ENCODE results near the gene GPSM1. TPM values are rescaled to one million over a fixed set of nuclear protein-coding genes. Genes with fewer than 3 reads are reported as not detected.

Gene GPSM1
- total RNA-seq = 10 to 100 TPM in 1 of 2 donors, 1 to 10 TPM in 1; 5.9 to 16.3 TPM

- Mint-ChIP-seq H3K27ac (no peak within 1 kb of the TSS), H3K27me3 (no peaks in the 10 kb centered on the region), H3K4me1 (no peaks in the 10 kb centered on the region), H3K4me3 (peak within 1 kb of the TSS; percentile 55), H3K36me3 (ENCODE audit: low read depth) (no peaks in the 10 kb centered on the region), H3K9me3 (no peaks in the 10 kb centered on the region)
- ATAC-seq (replicated peaks) = peak; percentile 68
Measured at GRCh38 chr9:136327304-136327974, at the start of gene GPSM1. TSS of gene GPSM1 (plus strand) at chr9:136327539. CDS start at chr9:136327696, 157 bp downstream.

GRCh38 chr9:136277746-136278145 lies 49.6 kb upstream of the GPSM1 start:
- Mint-ChIP-seq H3K36me3 (ENCODE audit: low read depth) (no peaks in the 10 kb centered on the region), H3K27me3 (peaks cover 7% of the 10 kb centered on the region), H3K4me3 (no peak overlapping the region), H3K9me3 (no peaks in the 10 kb centered on the region), H3K4me1 (no peaks in the 10 kb centered on the region), H3K27ac (no peak overlapping the region)
- ATAC-seq (replicated peaks) = no peak

- Mint-ChIP-seq H3K4me3 (no peak overlapping the region), H3K27ac (no peak overlapping the region), H3K27me3 (peaks cover 7% of the 10 kb centered on the region), H3K36me3 (ENCODE audit: low read depth) (no peaks in the 10 kb centered on the region), H3K4me1 (no peaks in the 10 kb centered on the region), H3K9me3 (no peaks in the 10 kb centered on the region)
- no peak for ATAC-seq (replicated peaks)
Measured at GRCh38 chr9:136278221-136278620, 49.1 kb upstream of the GPSM1 start.

GRCh38 chr9:136278894-136279293 lies 48.4 kb upstream of the GPSM1 start:
- Mint-ChIP-seq H3K4me1 (no peaks in the 10 kb centered on the region), H3K4me3 (no peak overlapping the region), H3K36me3 (ENCODE audit: low read depth) (no peaks in the 10 kb centered on the region), H3K27me3 (peaks cover 4% of the 10 kb centered on the region), H3K27ac (no peak overlapping the region), H3K9me3 (no peaks in the 10 kb centered on the region)
- ATAC-seq (replicated peaks) = no peak

GRCh38 chr9:136279471-136279870 lies 47.9 kb upstream of the GPSM1 start:
- Mint-ChIP-seq H3K27ac (no peak overlapping the region), H3K9me3 (no peaks in the 10 kb centered on the region), H3K4me3 (no peak overlapping the region), H3K27me3 (peaks cover 4% of the 10 kb centered on the region), H3K36me3 (ENCODE audit: low read depth) (no peaks in the 10 kb centered on the region), H3K4me1 (no peaks in the 10 kb centered on the region)
- ATAC-seq (replicated peaks) = no peak

- H3K4me1 Mint-ChIP-seq = no peaks in the 10 kb centered on the region
- no peak overlapping the region for H3K4me3 Mint-ChIP-seq
- no peak overlapping the region for H3K27ac Mint-ChIP-seq
- ATAC-seq (replicated peaks) = no peak
- H3K36me3 Mint-ChIP-seq (ENCODE audit: low read depth) = no peaks in the 10 kb centered on the region
- no peaks in the 10 kb centered on the region for H3K27me3 Mint-ChIP-seq
- no peaks in the 10 kb centered on the region for H3K9me3 Mint-ChIP-seq
Measured at GRCh38 chr9:136280535-136281315, 46.6 kb upstream of the GPSM1 start.

- no peaks in the 10 kb centered on the region for H3K9me3 Mint-ChIP-seq
- no peak overlapping the region for H3K27ac Mint-ChIP-seq
- no peak overlapping the region for H3K4me3 Mint-ChIP-seq
- no peaks in the 10 kb centered on the region for H3K36me3 Mint-ChIP-seq (ENCODE audit: low read depth)
- peaks cover 2% of the 10 kb centered on the region for H3K27me3 Mint-ChIP-seq
- no peak for ATAC-seq (replicated peaks)
- no peaks in the 10 kb centered on the region for H3K4me1 Mint-ChIP-seq
Measured at GRCh38 chr9:136281421-136282271, 45.7 kb upstream of the GPSM1 start.

GRCh38 chr9:136282272-136282861 lies 45.0 kb upstream of the GPSM1 start:
- H3K4me3 Mint-ChIP-seq = no peak overlapping the region
- H3K9me3 Mint-ChIP-seq = no peaks in the 10 kb centered on the region
- no peaks in the 10 kb centered on the region for H3K4me1 Mint-ChIP-seq
- peaks cover 3% of the 10 kb centered on the region for H3K27me3 Mint-ChIP-seq
- no peaks in the 10 kb centered on the region for H3K36me3 Mint-ChIP-seq (ENCODE audit: low read depth)
- no peak for ATAC-seq (replicated peaks)
- no peak overlapping the region for H3K27ac Mint-ChIP-seq

GRCh38 chr9:136283291-136284235 lies 43.8 kb upstream of the GPSM1 start:
- Mint-ChIP-seq H3K4me1 (no peaks in the 10 kb centered on the region), H3K9me3 (no peaks in the 10 kb centered on the region), H3K36me3 (ENCODE audit: low read depth) (no peaks in the 10 kb centered on the region), H3K4me3 (no peak overlapping the region), H3K27ac (no peak overlapping the region), H3K27me3 (peaks cover 3% of the 10 kb centered on the region)
- ATAC-seq (replicated peaks) = peak; percentile 95

- peaks cover 3% of the 10 kb centered on the region for H3K27me3 Mint-ChIP-seq
- H3K4me3 Mint-ChIP-seq = no peak overlapping the region
- H3K4me1 Mint-ChIP-seq = no peaks in the 10 kb centered on the region
- peak; percentile 3 for ATAC-seq (replicated peaks)
- H3K36me3 Mint-ChIP-seq (ENCODE audit: low read depth) = no peaks in the 10 kb centered on the region
- H3K27ac Mint-ChIP-seq = no peak overlapping the region
- no peaks in the 10 kb centered on the region for H3K9me3 Mint-ChIP-seq
Measured at GRCh38 chr9:136284311-136284710, 43.0 kb upstream of the GPSM1 start.

GRCh38 chr9:136284951-136285350 lies 42.4 kb upstream of the GPSM1 start:
- no peak for ATAC-seq (replicated peaks)
- H3K27ac Mint-ChIP-seq = no peak overlapping the region
- no peaks in the 10 kb centered on the region for H3K36me3 Mint-ChIP-seq (ENCODE audit: low read depth)
- H3K4me3 Mint-ChIP-seq = no peak overlapping the region
- no peaks in the 10 kb centered on the region for H3K4me1 Mint-ChIP-seq
- H3K9me3 Mint-ChIP-seq = no peaks in the 10 kb centered on the region
- peaks cover 3% of the 10 kb centered on the region for H3K27me3 Mint-ChIP-seq

GRCh38 chr9:136285501-136286358 lies 41.6 kb upstream of the GPSM1 start:
- no peaks in the 10 kb centered on the region for H3K4me1 Mint-ChIP-seq
- H3K4me3 Mint-ChIP-seq = no peak overlapping the region
- H3K36me3 Mint-ChIP-seq (ENCODE audit: low read depth) = no peaks in the 10 kb centered on the region
- H3K27ac Mint-ChIP-seq = no peak overlapping the region
- H3K27me3 Mint-ChIP-seq = peaks cover 3% of the 10 kb centered on the region
- ATAC-seq (replicated peaks) = no peak
- H3K9me3 Mint-ChIP-seq = no peaks in the 10 kb centered on the region

Data from activated T-helper 17 cell treated with anti-CD3 and anti-CD28 coated beads, Interleukin-2, amount 50 U/mL, for 72 hours (primary cell).